ENCODE measurements around the gene TSPEAR. TPM values are rescaled to one million over a fixed set of nuclear protein-coding genes. Genes with fewer than 3 reads are reported as not detected.

TSPEAR gene
- total and polyA plus RNA-seq, 2 of the 13 experiments (the other 11 are each of a cell fraction or from before 2014, with no cell fraction given) = 0.07 to 0.32 TPM

DNA sequence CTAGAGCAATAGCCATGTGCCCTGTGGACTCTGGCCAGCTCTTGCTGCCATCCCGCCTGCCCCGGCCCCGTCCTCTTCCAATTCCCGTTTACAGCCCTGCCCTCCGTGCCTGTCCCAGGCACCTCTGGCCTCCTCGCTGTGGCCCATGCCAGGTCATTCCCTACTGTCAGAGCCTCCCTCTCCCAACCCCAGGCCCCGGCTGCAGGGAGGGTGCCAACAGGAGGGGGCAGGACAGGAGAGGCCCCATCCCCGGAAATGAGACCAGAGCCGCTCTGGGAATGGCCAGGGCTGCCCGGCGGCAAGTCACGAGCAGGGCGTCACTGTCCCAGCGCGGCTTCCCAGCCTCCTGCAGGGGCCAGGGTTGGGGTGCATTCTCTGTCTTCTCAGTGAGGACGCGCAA is 23.5 kb upstream of the TSPEAR start:
- 38% methylated on average over 10 of the region's 17 CpGs for WGBS (ENCODE audit: low lambda C conversion rate)
- Histone ChIP-seq H3K4me3 (replicated peaks in 1 of 3; ENCODE audit: insufficient read depth in 1 of 3, low read depth in 2 of 3, low read length in 3 of 3) (peak overlapping the region in 2 of 3 experiments; percentile 6 to 45; a peak in 2 of 6 replicates), H4K20me1 (ENCODE audit: insufficient read depth, low read length) (no peaks in the 10 kb centered on the region), H2AFZ (ENCODE audit: low read length) (no peak overlapping the region), H3K27me3 (ENCODE audit: control insufficient read depth in 1 of 2, insufficient read depth in 2 of 2, low read length in 2 of 2) (peaks cover 4 to 48% of the 10 kb centered on the region in 2 experiments), H3K4me2 (ENCODE audit: low read depth, low read length) (peak overlapping the region; percentile 50), H3K36me3 (replicated peaks in 1 of 2; ENCODE audit: control insufficient read depth in 1 of 2, insufficient read depth in 2 of 2, low read length in 2 of 2) (no peaks in the 10 kb centered on the region), H3K9ac (ENCODE audit: insufficient read depth, low read depth, low read length) (no peak overlapping the region), H3K79me2 (ENCODE audit: insufficient read depth, low read length) (no peaks in the 10 kb centered on the region), H3K4me1 (ENCODE audit: insufficient read depth, low read length) (peaks cover 70% of the 10 kb centered on the region), H3K9me3 (ENCODE audit: low read length) (no peaks in the 10 kb centered on the region), H3K27ac (ENCODE audit: extremely low read length, insufficient read depth, low read length) (no peak overlapping the region)
- ATAC-seq (no peak), FAIRE-seq (no peak), DNase-seq (ENCODE audit: low spot score) (no peak)
- intact Hi-C loops (cut with micrococcal nuclease; ENCODE audit: unreplicated experiment) = loop anchor here (5.0 kb wide), 1 partner anchor 33 kb away; no protein-coding TSS in a partner anchor
- no TSS peak for BruUV-seq (replicated peaks)
- in situ Hi-C loops (cut with HindIII; ENCODE audit: extremely low pct_ligation_motif_present, low pct_unique_long_range_greater_than_20kb) = loop anchor here (5.0 kb wide), 1 partner anchor 228 kb away; no protein-coding TSS in a partner anchor
- CTCF ChIA-PET (ENCODE audit: low intra/inter-chr PET ratio, low total read pairs) = no interaction called here
- POLR2A ChIA-PET = no interaction called here
- TF ChIP-seq ETV5 (CRISPR knock-in tag; IDR thresholded peaks at IDR 0.05; ENCODE audit: borderline replicate concordance) (no peak), ZNF264 (CRISPR knock-in tag; IDR thresholded peaks at IDR 0.05) (no peak), AHR (CRISPR knock-in tag; IDR thresholded peaks at IDR 0.05) (no peak), KAT2B (IDR thresholded peaks at IDR 0.05; ENCODE audit: borderline replicate concordance, low read depth, low read length) (no peak), BRCA1 (CRISPR knock-in tag; IDR thresholded peaks at IDR 0.05) (0 out of 2 replicates have a peak, but pooled peaks have one; percentile 35), PAWR (CRISPR knock-in tag; IDR thresholded peaks at IDR 0.05; ENCODE audit: borderline replicate concordance) (no peak), ZSCAN20 (CRISPR knock-in tag; IDR thresholded peaks at IDR 0.05; ENCODE audit: borderline replicate concordance) (no peak), TBP (CRISPR knock-in tag; IDR thresholded peaks at IDR 0.05) (no peak), NFYC (CRISPR knock-in tag; IDR thresholded peaks at IDR 0.05) (no peak), DNMT3B (CRISPR knock-in tag; conservative IDR thresholded peaks at IDR 0.05) (no peak), AKAP8 (CRISPR knock-in tag; IDR thresholded peaks at IDR 0.05) (no peak), ZBTB7B (CRISPR knock-in tag; IDR thresholded peaks at IDR 0.05) (no peak), ZNF792 (CRISPR knock-in tag; IDR thresholded peaks at IDR 0.05) (no peak), HMG20B (CRISPR knock-in tag; conservative IDR thresholded peaks at IDR 0.05) (no peak)
- TF ChIP-seq, protein P1, sequence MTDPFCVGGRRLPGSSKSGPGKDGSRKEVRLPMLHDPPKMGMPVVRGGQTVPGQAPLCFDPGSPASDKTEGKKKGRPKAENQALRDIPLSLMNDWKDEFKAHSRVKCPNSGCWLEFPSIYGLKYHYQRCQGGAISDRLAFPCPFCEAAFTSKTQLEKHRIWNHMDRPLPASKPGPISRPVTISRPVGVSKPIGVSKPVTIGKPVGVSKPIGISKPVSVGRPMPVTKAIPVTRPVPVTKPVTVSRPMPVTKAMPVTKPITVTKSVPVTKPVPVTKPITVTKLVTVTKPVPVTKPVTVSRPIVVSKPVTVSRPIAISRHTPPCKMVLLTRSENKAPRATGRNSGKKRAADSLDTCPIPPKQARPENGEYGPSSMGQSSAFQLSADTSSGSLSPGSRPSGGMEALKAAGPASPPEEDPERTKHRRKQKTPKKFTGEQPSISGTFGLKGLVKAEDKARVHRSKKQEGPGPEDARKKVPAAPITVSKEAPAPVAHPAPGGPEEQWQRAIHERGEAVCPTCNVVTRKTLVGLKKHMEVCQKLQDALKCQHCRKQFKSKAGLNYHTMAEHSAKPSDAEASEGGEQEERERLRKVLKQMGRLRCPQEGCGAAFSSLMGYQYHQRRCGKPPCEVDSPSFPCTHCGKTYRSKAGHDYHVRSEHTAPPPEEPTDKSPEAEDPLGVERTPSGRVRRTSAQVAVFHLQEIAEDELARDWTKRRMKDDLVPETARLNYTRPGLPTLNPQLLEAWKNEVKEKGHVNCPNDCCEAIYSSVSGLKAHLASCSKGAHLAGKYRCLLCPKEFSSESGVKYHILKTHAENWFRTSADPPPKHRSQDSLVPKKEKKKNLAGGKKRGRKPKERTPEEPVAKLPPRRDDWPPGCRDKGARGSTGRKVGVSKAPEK (CRISPR knock-in tag; IDR thresholded peaks at IDR 0.05; ENCODE audit: borderline replicate concordance) = no peak
- TF ChIP-seq, protein P2, sequence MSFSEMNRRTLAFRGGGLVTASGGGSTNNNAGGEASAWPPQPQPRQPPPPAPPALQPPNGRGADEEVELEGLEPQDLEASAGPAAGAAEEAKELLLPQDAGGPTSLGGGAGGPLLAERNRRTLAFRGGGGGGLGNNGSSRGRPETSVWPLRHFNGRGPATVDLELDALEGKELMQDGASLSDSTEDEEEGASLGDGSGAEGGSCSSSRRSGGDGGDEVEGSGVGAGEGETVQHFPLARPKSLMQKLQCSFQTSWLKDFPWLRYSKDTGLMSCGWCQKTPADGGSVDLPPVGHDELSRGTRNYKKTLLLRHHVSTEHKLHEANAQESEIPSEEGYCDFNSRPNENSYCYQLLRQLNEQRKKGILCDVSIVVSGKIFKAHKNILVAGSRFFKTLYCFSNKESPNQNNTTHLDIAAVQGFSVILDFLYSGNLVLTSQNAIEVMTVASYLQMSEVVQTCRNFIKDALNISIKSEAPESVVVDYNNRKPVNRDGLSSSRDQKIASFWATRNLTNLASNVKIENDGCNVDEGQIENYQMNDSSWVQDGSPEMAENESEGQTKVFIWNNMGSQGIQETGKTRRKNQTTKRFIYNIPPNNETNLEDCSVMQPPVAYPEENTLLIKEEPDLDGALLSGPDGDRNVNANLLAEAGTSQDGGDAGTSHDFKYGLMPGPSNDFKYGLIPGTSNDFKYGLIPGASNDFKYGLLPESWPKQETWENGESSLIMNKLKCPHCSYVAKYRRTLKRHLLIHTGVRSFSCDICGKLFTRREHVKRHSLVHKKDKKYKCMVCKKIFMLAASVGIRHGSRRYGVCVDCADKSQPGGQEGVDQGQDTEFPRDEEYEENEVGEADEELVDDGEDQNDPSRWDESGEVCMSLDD (CRISPR knock-in tag; IDR thresholded peaks at IDR 0.05; ENCODE audit: borderline replicate concordance) = no peak
- TF ChIP-seq, protein P3, sequence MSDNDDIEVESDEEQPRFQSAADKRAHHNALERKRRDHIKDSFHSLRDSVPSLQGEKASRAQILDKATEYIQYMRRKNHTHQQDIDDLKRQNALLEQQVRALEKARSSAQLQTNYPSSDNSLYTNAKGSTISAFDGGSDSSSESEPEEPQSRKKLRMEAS (IDR thresholded peaks at IDR 0.05) = 0 out of 2 replicates have a peak, but pooled peaks have one; percentile 20
